Measurements from ENCODE around the gene LRP1B.

The LRP1B gene

DNA sequence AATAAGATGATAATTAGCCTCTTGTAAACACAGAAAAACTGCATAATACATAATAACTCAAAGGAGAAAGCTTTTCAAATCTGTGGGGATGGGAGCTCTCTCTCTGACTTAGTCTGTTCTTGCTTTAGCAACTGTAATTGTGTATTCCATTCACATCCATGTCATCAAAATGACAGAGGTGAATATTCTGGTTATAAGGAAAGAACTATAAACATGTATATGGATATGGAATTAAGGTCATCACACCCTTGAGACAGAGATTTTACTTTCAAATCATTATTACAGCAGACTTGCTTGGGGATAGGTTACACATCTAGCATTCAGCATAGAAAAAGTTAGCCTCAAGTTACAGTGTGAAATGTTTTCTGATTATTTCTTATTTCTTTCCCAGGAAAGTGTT lies 497.7 kb downstream of the LRP1B start:
- Histone ChIP-seq H4K20me1 (ENCODE audit: control insufficient read depth, insufficient read depth, low read depth, low read length) (no peaks in the 10 kb centered on the region), H3K79me2 (ENCODE audit: control insufficient read depth, low read length) (no peaks in the 10 kb centered on the region), H3K4me2 (ENCODE audit: low read length) (no peak overlapping the region), H3K36me3 (ENCODE audit: control insufficient read depth, low read length) (no peaks in the 10 kb centered on the region), H3K9me3 (ENCODE audit: control insufficient read depth, insufficient read depth, low read length) (no peaks in the 10 kb centered on the region), H3K9me2 (replicated peaks; ENCODE audit: control insufficient read depth, low read length) (no peaks in the 10 kb centered on the region), H3K4me1 (ENCODE audit: control insufficient read depth, low read length) (no peaks in the 10 kb centered on the region), H3K4me3 (ENCODE audit: low read length) (no peak overlapping the region), H3F3A (ENCODE audit: control insufficient read depth, insufficient read depth) (no peaks in the 10 kb centered on the region), H3K27me3 (ENCODE audit: control insufficient read depth, low read length) (no peaks in the 10 kb centered on the region), H3K27ac (ENCODE audit: low read depth, low read length) (no peak overlapping the region)
- TF ChIP-seq CTCF (IDR thresholded peaks at IDR 0.05; ENCODE audit: low read depth, low read length, poor library complexity, severe bottlenecking) (no peak), EZH2phosphoT487 (IDR thresholded peaks at IDR 0.05; ENCODE audit: borderline replicate concordance, low read length) (no peak)

- Histone ChIP-seq H3K4me2 (ENCODE audit: low read length) (no peak overlapping the region), H3K9me2 (replicated peaks; ENCODE audit: control insufficient read depth, low read length) (no peaks in the 10 kb centered on the region), H3K79me2 (ENCODE audit: control insufficient read depth, low read length) (no peaks in the 10 kb centered on the region), H3K27ac (ENCODE audit: low read depth, low read length) (no peak overlapping the region), H3K27me3 (ENCODE audit: control insufficient read depth, low read length) (no peaks in the 10 kb centered on the region), H3K9me3 (ENCODE audit: control insufficient read depth, insufficient read depth, low read length) (no peaks in the 10 kb centered on the region), H3K4me3 (ENCODE audit: low read length) (no peak overlapping the region), H3K4me1 (ENCODE audit: control insufficient read depth, low read length) (no peaks in the 10 kb centered on the region), H3K36me3 (ENCODE audit: control insufficient read depth, low read length) (no peaks in the 10 kb centered on the region), H4K20me1 (ENCODE audit: control insufficient read depth, insufficient read depth, low read depth, low read length) (no peaks in the 10 kb centered on the region), H3F3A (ENCODE audit: control insufficient read depth, insufficient read depth) (no peaks in the 10 kb centered on the region)
- TF ChIP-seq EZH2phosphoT487 (IDR thresholded peaks at IDR 0.05; ENCODE audit: borderline replicate concordance, low read length) (no peak), CTCF (IDR thresholded peaks at IDR 0.05; ENCODE audit: low read depth, low read length, poor library complexity, severe bottlenecking) (no peak)
Observed at GRCh38 chr2:141630407-141630930, 500.3 kb downstream of the LRP1B start.

GRCh38 chr2:141620372-141620771 lies 510.4 kb downstream of the LRP1B start:
- Histone ChIP-seq H3K79me2 (ENCODE audit: control insufficient read depth, low read length) (no peaks in the 10 kb centered on the region), H3K9me2 (replicated peaks; ENCODE audit: control insufficient read depth, low read length) (no peaks in the 10 kb centered on the region), H3K9me3 (ENCODE audit: control insufficient read depth, insufficient read depth, low read length) (no peaks in the 10 kb centered on the region), H3K27me3 (ENCODE audit: control insufficient read depth, low read length) (no peaks in the 10 kb centered on the region), H3K36me3 (ENCODE audit: control insufficient read depth, low read length) (no peaks in the 10 kb centered on the region), H4K20me1 (ENCODE audit: control insufficient read depth, insufficient read depth, low read depth, low read length) (no peaks in the 10 kb centered on the region), H3K4me3 (ENCODE audit: low read length) (no peak overlapping the region), H3K27ac (ENCODE audit: low read depth, low read length) (no peak overlapping the region), H3F3A (ENCODE audit: control insufficient read depth, insufficient read depth) (no peaks in the 10 kb centered on the region), H3K4me1 (ENCODE audit: control insufficient read depth, low read length) (no peaks in the 10 kb centered on the region), H3K4me2 (ENCODE audit: low read length) (no peak overlapping the region)
- TF ChIP-seq EZH2phosphoT487 (IDR thresholded peaks at IDR 0.05; ENCODE audit: borderline replicate concordance, low read length): no peak
- no peak for TF ChIP-seq CTCF (IDR thresholded peaks at IDR 0.05; ENCODE audit: low read depth, low read length, poor library complexity, severe bottlenecking)
